ENCODE results near the gene NOXA1.

NOXA1 gene

GRCh38 chr9:137455359-137455991 is 32.3 kb downstream of the NOXA1 start:
- DNase-seq: no peak

- no peak for DNase-seq
Observed at GRCh38 chr9:137456061-137456863, 33.1 kb downstream of the NOXA1 start.

- DNase-seq: no peak
Observed at GRCh38 chr9:137456864-137457405, 33.7 kb downstream of the NOXA1 start.

GRCh38 chr9:137457406-137458193 is 34.4 kb downstream of the NOXA1 start:
- DNase-seq: no peak

- DNase-seq: no peak
Observed at GRCh38 chr9:137458194-137459151, 35.3 kb downstream of the NOXA1 start.

GRCh38 chr9:137459152-137459600 is 36.0 kb downstream of the NOXA1 start, which contains the start of gene NSMF:
Gene NSMF, minus strand, starts transcription at chr9:137459334. Its CDS starts 232 bp downstream, at chr9:137459102.
- DNase-seq: peak; percentile 91

GRCh38 chr9:137459601-137460362 is 36.6 kb downstream of the NOXA1 start:
- DNase-seq: no peak

- no peak for DNase-seq
Observed at GRCh38 chr9:137460363-137461315, 37.4 kb downstream of the NOXA1 start.

- peak; percentile 56 for DNase-seq
Observed at GRCh38 chr9:137461316-137461662, 38.1 kb downstream of the NOXA1 start.

- DNase-seq: peak; percentile 80
Observed at GRCh38 chr9:137461663-137462395, 38.6 kb downstream of the NOXA1 start.

GRCh38 chr9:137462396-137462985 is 39.3 kb downstream of the NOXA1 start:
- no peak for DNase-seq

- no peak for DNase-seq
Observed at GRCh38 chr9:137462986-137463930, 40.1 kb downstream of the NOXA1 start.

- DNase-seq: no peak
Observed at GRCh38 chr9:137463931-137464290, 40.7 kb downstream of the NOXA1 start.

GRCh38 chr9:137464291-137464999 is 41.3 kb downstream of the NOXA1 start:
- DNase-seq: no peak

GRCh38 chr9:137465000-137465719 is 42.0 kb downstream of the NOXA1 start:
- DNase-seq: no peak

GRCh38 chr9:137465720-137466388 is 42.7 kb downstream of the NOXA1 start:
- no peak for DNase-seq

Data from activated gamma-delta T cell (primary cell).